NCI-H1930 (cell line): ENCODE measurements around the gene SMYD4.

Experiments used
- DNase-seq, 2 experiments: peaks; one replicate each; lab custom pipeline; 2025; lab: John Stamatoyannopoulos, UW

The SMYD4 gene

DNA sequence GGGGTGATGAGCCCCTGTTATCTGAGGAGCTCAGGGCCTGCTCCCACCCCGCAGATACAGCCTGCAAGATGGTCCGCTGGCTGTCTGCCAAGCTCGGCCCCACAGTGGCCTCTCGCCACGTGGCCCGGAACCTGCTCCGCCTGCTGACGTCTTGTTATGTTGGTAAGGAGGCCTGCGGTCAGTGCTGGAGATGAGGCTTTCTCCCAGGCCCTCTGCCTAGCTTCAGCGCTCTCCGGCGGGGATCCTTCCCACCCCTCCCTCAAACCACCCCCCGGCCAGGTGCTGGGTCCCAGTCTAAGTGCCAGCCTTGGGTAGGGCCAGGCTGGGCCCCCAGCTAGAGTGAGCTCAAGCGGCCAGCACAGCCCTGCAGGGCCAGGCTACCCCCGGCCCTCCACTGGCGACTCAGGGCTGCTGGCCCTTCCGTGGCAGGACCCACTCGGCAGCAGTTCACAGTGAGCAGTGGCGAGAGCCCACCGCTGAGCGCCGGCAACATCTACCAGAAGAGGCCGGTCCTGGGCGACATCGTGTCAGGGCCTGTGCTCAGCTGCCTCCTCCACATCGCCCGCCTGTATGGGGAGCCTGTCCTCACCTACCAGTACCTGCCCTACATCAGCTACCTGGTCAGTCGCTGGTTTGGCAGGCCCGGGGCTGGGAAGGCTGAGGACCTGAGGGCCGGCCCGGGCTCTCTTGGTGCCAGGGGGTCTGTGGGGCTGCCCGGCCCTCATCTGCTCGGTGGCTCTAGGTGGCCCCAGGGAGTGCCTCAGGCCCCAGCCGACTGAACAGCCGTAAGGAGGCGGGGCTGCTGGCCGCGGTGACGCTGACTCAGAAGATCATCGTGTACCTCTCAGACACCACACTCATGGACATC, 99.1 kb downstream of the SMYD4 start:
- DNase-seq: no peak

DNA sequence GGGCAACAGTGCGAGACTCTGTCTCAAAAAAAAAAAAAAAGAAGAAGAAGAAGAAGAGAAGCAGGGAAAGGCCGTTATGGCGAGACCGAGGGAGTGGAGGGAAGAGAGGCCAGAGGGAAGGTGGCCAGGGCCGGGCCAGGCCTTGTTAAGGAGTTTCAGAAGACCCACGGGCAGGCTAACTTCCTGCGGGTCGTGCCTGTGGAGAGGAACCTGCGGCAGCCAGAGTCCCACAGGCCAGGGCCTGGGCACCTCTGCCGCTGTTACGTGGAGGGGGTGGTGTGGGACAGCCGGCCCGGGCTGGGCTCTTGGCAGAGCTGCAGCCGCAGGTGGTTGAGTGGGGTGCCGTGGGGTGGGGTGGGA, 99.8 kb downstream of the SMYD4 start:
- DNase-seq: no peak
